Stimulated activated naive B cell treated with anti-CD40 and anti-IgM and Interleukin-4, amounts not matched to agents 10 μg/mL and 1 μg/mL and 100 μg/mL, for 72 hours (primary cell): Measurements from ENCODE around the gene CCSER1.

Experiments
- ATAC-seq, 2 donors: fragments of 150-1000 bp; cut with Tn5 transposase; replicated peaks; 2 replicates each; pipeline ENCODE4 v1.10.0; 2021; ENCODE audit warnings: moderate library complexity in 1 of 2
- DNase-seq: peaks from one replicate; pipeline ENCODE4 v3.0.0; 2021
- H3K27ac Mint-ChIP-seq: one replicate; pipeline ENCODE4 v1.8.0; 2022; ENCODE audit warnings: mild to moderate bottlenecking, mixed read lengths
- H3K27me3 Mint-ChIP-seq, 2 donors: one replicate each; pipeline ENCODE4 v1.8.0; 2022; ENCODE audit warnings: mixed read lengths in 2 of 2
- H3K36me3 Mint-ChIP-seq, 2 donors: one replicate each; pipeline ENCODE4 v1.8.0; 2022; ENCODE audit warnings: mixed read lengths in 2 of 2, mild to moderate bottlenecking in 1 of 2
- H3K4me1 Mint-ChIP-seq, 2 donors: one replicate each; pipeline ENCODE4 v1.8.0; 2022; ENCODE audit warnings: mixed read lengths in 2 of 2, mild to moderate bottlenecking in 1 of 2
- H3K4me3 Mint-ChIP-seq, 2 donors: one replicate each; pipeline ENCODE4 v1.8.0; 2022; ENCODE audit warnings: mild to moderate bottlenecking in 2 of 2, mixed read lengths in 2 of 2, moderate library complexity in 1 of 2
- H3K9me3 Mint-ChIP-seq, 2 donors: one replicate each; pipeline ENCODE4 v1.8.0; 2022; ENCODE audit warnings: mixed read lengths in 2 of 2, mild to moderate bottlenecking in 1 of 2

The CCSER1 gene

GRCh38 chr4:90495936-90496335, 368.7 kb downstream of the CCSER1 start:
- H3K9me3 Mint-ChIP-seq = peaks cover 0 to 3% of the 10 kb centered on the region in 2 donors
- ATAC-seq (no peak), DNase-seq (no peak)
- H3K27me3 Mint-ChIP-seq = no peaks in the 10 kb centered on the region
- H3K36me3 Mint-ChIP-seq = peaks cover 3 to 9% of the 10 kb centered on the region in 2 donors
- H3K4me3 Mint-ChIP-seq = no peak overlapping the region
- no peaks in the 10 kb centered on the region for H3K4me1 Mint-ChIP-seq
- no peak overlapping the region for H3K27ac Mint-ChIP-seq

- Mint-ChIP-seq H3K36me3 (peaks cover 0 to 2% of the 10 kb centered on the region in 2 donors), H3K4me1 (no peaks in the 10 kb centered on the region), H3K4me3 (no peak overlapping the region), H3K9me3 (peaks cover 0 to 5% of the 10 kb centered on the region in 2 donors), H3K27ac (no peak overlapping the region), H3K27me3 (no peaks in the 10 kb centered on the region)
- DNase-seq (no peak), ATAC-seq (no peak)
Observed at GRCh38 chr4:90498175-90498574, 371.0 kb downstream of the CCSER1 start.

GRCh38 chr4:90503677-90504076, 376.5 kb downstream of the CCSER1 start:
- no peak for ATAC-seq
- no peak for DNase-seq
- no peak overlapping the region for H3K27ac Mint-ChIP-seq
- no peaks in the 10 kb centered on the region for H3K27me3 Mint-ChIP-seq
- no peak overlapping the region for H3K4me3 Mint-ChIP-seq
- peaks cover 6 to 8% of the 10 kb centered on the region in 2 donors for H3K9me3 Mint-ChIP-seq
- peaks cover 0 to 2% of the 10 kb centered on the region in 2 donors for H3K36me3 Mint-ChIP-seq
- no peaks in the 10 kb centered on the region for H3K4me1 Mint-ChIP-seq

GRCh38 chr4:90515191-90515590, 388.0 kb downstream of the CCSER1 start:
- ATAC-seq = no peak
- H3K4me1 Mint-ChIP-seq = no peaks in the 10 kb centered on the region
- H3K27ac Mint-ChIP-seq = no peak overlapping the region
- no peaks in the 10 kb centered on the region for H3K27me3 Mint-ChIP-seq
- DNase-seq = no peak
- H3K36me3 Mint-ChIP-seq = no peaks in the 10 kb centered on the region
- H3K4me3 Mint-ChIP-seq = no peak overlapping the region
- H3K9me3 Mint-ChIP-seq = no peaks in the 10 kb centered on the region

GRCh38 chr4:90528551-90528950, 401.4 kb downstream of the CCSER1 start:
- no peak for ATAC-seq

GRCh38 chr4:90536408-90536807, 409.2 kb downstream of the CCSER1 start:
- Mint-ChIP-seq H3K27ac (no peak overlapping the region), H3K27me3 (no peaks in the 10 kb centered on the region), H3K4me1 (no peaks in the 10 kb centered on the region), H3K4me3 (no peak overlapping the region), H3K36me3 (peaks cover 0 to 1% of the 10 kb centered on the region in 2 donors), H3K9me3 (no peaks in the 10 kb centered on the region)
- no peak for ATAC-seq
- DNase-seq = no peak

More at GRCh38 chr4:90528551-90528950, 401.4 kb downstream of the CCSER1 start:
- H3K9me3 Mint-ChIP-seq = no peaks in the 10 kb centered on the region
- no peak for DNase-seq
- H3K4me1 Mint-ChIP-seq = no peaks in the 10 kb centered on the region
- no peak overlapping the region for H3K4me3 Mint-ChIP-seq
- no peaks in the 10 kb centered on the region for H3K36me3 Mint-ChIP-seq
- no peak overlapping the region for H3K27ac Mint-ChIP-seq
- no peaks in the 10 kb centered on the region for H3K27me3 Mint-ChIP-seq

GRCh38 chr4:90537491-90537890, 410.3 kb downstream of the CCSER1 start:
- no peak overlapping the region for H3K4me3 Mint-ChIP-seq
- H3K27ac Mint-ChIP-seq = no peak overlapping the region
- H3K27me3 Mint-ChIP-seq = no peaks in the 10 kb centered on the region
- DNase-seq (no peak), ATAC-seq (no peak)
- no peaks in the 10 kb centered on the region for H3K9me3 Mint-ChIP-seq
- no peaks in the 10 kb centered on the region for H3K4me1 Mint-ChIP-seq
- H3K36me3 Mint-ChIP-seq = peaks cover 0 to 1% of the 10 kb centered on the region in 2 donors

- no peak for ATAC-seq
- Mint-ChIP-seq H3K27me3 (no peaks in the 10 kb centered on the region), H3K27ac (no peak overlapping the region), H3K4me3 (no peak overlapping the region), H3K4me1 (peaks cover 0 to 4% of the 10 kb centered on the region in 2 donors), H3K36me3 (no peaks in the 10 kb centered on the region), H3K9me3 (no peaks in the 10 kb centered on the region)
- no peak for DNase-seq
Observed at GRCh38 chr4:90540536-90540935, 413.3 kb downstream of the CCSER1 start.

- Mint-ChIP-seq H3K27ac (no peak overlapping the region), H3K4me1 (peaks cover 0 to 11% of the 10 kb centered on the region in 2 donors), H3K27me3 (no peaks in the 10 kb centered on the region), H3K36me3 (no peaks in the 10 kb centered on the region), H3K9me3 (no peaks in the 10 kb centered on the region), H3K4me3 (no peak overlapping the region)
- ATAC-seq (no peak), DNase-seq (no peak)
Observed at GRCh38 chr4:90542216-90542615, 415.0 kb downstream of the CCSER1 start.

- no peaks in the 10 kb centered on the region for H3K36me3 Mint-ChIP-seq
- H3K27me3 Mint-ChIP-seq = no peaks in the 10 kb centered on the region
- DNase-seq (no peak), ATAC-seq (no peak)
- H3K4me1 Mint-ChIP-seq = peaks cover 0 to 11% of the 10 kb centered on the region in 2 donors
- H3K9me3 Mint-ChIP-seq = no peaks in the 10 kb centered on the region
- no peak overlapping the region for H3K27ac Mint-ChIP-seq
- H3K4me3 Mint-ChIP-seq = no peak overlapping the region
Observed at GRCh38 chr4:90543419-90544170, 416.4 kb downstream of the CCSER1 start.

GRCh38 chr4:90544532-90545045, 417.4 kb downstream of the CCSER1 start:
- no peak overlapping the region for H3K27ac Mint-ChIP-seq
- no peaks in the 10 kb centered on the region for H3K36me3 Mint-ChIP-seq
- ATAC-seq (no peak), DNase-seq (no peak)
- H3K4me3 Mint-ChIP-seq = no peak overlapping the region
- peaks cover 0 to 11% of the 10 kb centered on the region in 2 donors for H3K4me1 Mint-ChIP-seq
- no peaks in the 10 kb centered on the region for H3K27me3 Mint-ChIP-seq
- no peaks in the 10 kb centered on the region for H3K9me3 Mint-ChIP-seq

- H3K9me3 Mint-ChIP-seq = no peaks in the 10 kb centered on the region
- DNase-seq (no peak), ATAC-seq (no peak)
- no peak overlapping the region for H3K4me3 Mint-ChIP-seq
- peaks cover 0 to 11% of the 10 kb centered on the region in 2 donors for H3K4me1 Mint-ChIP-seq
- H3K27me3 Mint-ChIP-seq = no peaks in the 10 kb centered on the region
- H3K27ac Mint-ChIP-seq = no peak overlapping the region
- no peaks in the 10 kb centered on the region for H3K36me3 Mint-ChIP-seq
Observed at GRCh38 chr4:90545380-90545779, 418.2 kb downstream of the CCSER1 start.

GRCh38 chr4:90546114-90546513, 418.9 kb downstream of the CCSER1 start:
- peaks cover 0 to 11% of the 10 kb centered on the region in 2 donors for H3K4me1 Mint-ChIP-seq
- DNase-seq (no peak), ATAC-seq (peak; percentile 33 to 43)
- H3K36me3 Mint-ChIP-seq = no peaks in the 10 kb centered on the region
- no peak overlapping the region for H3K27ac Mint-ChIP-seq
- H3K9me3 Mint-ChIP-seq = no peaks in the 10 kb centered on the region
- H3K27me3 Mint-ChIP-seq = no peaks in the 10 kb centered on the region
- H3K4me3 Mint-ChIP-seq = no peak overlapping the region

- Mint-ChIP-seq H3K4me3 (no peak overlapping the region), H3K9me3 (peaks cover 4 to 6% of the 10 kb centered on the region in 2 donors), H3K27me3 (no peaks in the 10 kb centered on the region), H3K36me3 (peaks cover 0 to 6% of the 10 kb centered on the region in 2 donors), H3K27ac (no peak overlapping the region), H3K4me1 (peaks cover 3 to 7% of the 10 kb centered on the region in 2 donors)
- DNase-seq = no peak
- no peak for ATAC-seq
Observed at GRCh38 chr4:90570615-90571014, 443.4 kb downstream of the CCSER1 start.

- DNase-seq = no peak
- ATAC-seq = no peak
Observed at GRCh38 chr4:90572996-90573395, 445.8 kb downstream of the CCSER1 start.

More at GRCh38 chr4:90572996-90573395, 445.8 kb downstream of the CCSER1 start:
- Mint-ChIP-seq H3K4me3 (no peak overlapping the region), H3K9me3 (peaks cover 4% of the 10 kb centered on the region in 2 donors), H3K27ac (no peak overlapping the region), H3K27me3 (no peaks in the 10 kb centered on the region), H3K36me3 (peaks cover 0 to 3% of the 10 kb centered on the region in 2 donors), H3K4me1 (peaks cover 3 to 7% of the 10 kb centered on the region in 2 donors)
